Stimulated activated memory B cell treated with anti-CD40 and anti-IgM and Interleukin-4, amounts not matched to agents 10 μg/mL and 1 μg/mL and 100 μg/mL, for 72 hours (primary cell): ENCODE measurements around the gene EVC.

ENCODE experiments used
- ATAC-seq: fragments of 150-1000 bp; cut with Tn5 transposase; 2 replicates; pipeline ENCODE4 v1.10.0; 2021
- H3K27ac Mint-ChIP-seq: one replicate; pipeline ENCODE4 v1.8.0; 2022; ENCODE audit warnings: mild to moderate bottlenecking, mixed read lengths
- H3K27me3 Mint-ChIP-seq: one replicate; pipeline ENCODE4 v1.8.0; 2022; ENCODE audit warnings: mixed read lengths
- H3K36me3 Mint-ChIP-seq: one replicate; pipeline ENCODE4 v1.8.0; 2022; ENCODE audit warnings: mixed read lengths
- H3K4me1 Mint-ChIP-seq: one replicate; pipeline ENCODE4 v1.8.0; 2022; ENCODE audit warnings: mixed read lengths
- H3K4me3 Mint-ChIP-seq: one replicate; pipeline ENCODE4 v1.8.0; 2022; ENCODE audit warnings: mild to moderate bottlenecking, moderate library complexity, mixed read lengths
- H3K9me3 Mint-ChIP-seq: one replicate; pipeline ENCODE4 v1.8.0; 2022; ENCODE audit warnings: mixed read lengths

The EVC gene

DNA sequence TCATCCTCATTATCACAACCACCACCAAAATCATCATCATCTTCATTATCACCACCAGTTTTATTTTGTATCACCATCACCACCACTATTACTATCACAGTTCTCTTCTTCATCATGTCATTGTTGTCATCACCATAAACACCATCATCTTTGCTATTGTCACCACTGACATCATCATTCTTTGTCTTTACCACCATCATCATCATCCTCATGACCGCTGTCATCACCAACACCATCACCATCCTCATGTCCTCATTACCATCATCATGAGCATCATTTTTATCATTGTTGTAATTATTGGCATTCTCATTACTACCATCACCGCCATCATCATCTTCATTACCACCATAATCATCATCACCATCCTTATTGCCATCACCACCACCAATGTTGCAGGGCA lies 31.4 kb downstream of the EVC start:
- H3K27ac Mint-ChIP-seq, result no peak overlapping the region

DNA sequence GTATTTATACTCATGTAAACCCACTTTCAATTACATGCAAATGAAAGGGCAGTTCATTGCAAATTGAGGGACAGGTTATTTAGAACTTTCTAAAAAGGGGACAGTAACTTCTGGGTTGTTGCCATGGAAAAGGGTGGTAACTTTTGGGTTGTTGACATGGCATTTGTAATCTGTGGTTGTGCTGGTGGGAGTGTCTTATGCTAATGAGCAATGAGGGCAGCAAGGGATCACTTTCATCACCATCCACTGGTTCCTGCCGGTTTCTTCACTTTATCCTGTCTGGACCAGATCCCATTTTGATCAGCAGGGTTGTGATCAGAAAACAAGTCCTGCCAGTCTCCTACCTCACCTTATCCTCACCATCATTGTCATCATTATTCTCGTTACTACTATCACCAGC lies 32.0 kb downstream of the EVC start:
- H3K9me3 Mint-ChIP-seq, result peaks cover 3% of the 10 kb centered on the region
- no peak overlapping the region for H3K27ac Mint-ChIP-seq
- H3K4me3 Mint-ChIP-seq, result no peak overlapping the region
- no peak for ATAC-seq
- H3K36me3 Mint-ChIP-seq, result no peaks in the 10 kb centered on the region
- no peaks in the 10 kb centered on the region for H3K27me3 Mint-ChIP-seq
- no peaks in the 10 kb centered on the region for H3K4me1 Mint-ChIP-seq

More for the DNA sequence above, 31.4 kb downstream of the EVC start:
- Mint-ChIP-seq H3K27me3 (no peaks in the 10 kb centered on the region), H3K36me3 (no peaks in the 10 kb centered on the region), H3K4me3 (no peak overlapping the region), H3K9me3 (peaks cover 3% of the 10 kb centered on the region), H3K4me1 (no peaks in the 10 kb centered on the region)
- no peak for ATAC-seq

DNA sequence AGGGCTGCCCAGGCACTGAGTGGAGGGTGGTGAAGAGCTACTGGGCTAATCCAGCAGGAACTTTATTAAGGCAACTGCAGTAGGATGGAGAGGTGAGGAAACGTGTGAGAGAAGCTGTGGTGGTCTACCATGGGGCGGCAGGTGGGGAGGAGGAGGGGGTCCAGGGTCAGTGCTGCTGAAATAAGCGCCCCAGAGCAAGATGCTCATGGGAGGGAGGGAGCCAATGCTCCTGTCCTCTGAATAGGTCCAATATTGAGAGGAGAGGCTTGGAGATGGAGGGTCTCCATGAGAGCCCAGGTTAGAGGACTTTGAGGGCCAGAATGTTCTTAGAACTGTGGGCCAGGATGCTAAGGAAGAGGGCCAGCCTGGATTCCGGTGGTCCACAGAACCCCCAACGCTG lies 35.2 kb downstream of the EVC start:
- H3K4me3 Mint-ChIP-seq, result no peak overlapping the region
- H3K36me3 Mint-ChIP-seq, result no peaks in the 10 kb centered on the region
- no peak for ATAC-seq
- no peaks in the 10 kb centered on the region for H3K4me1 Mint-ChIP-seq
- no peaks in the 10 kb centered on the region for H3K27me3 Mint-ChIP-seq
- no peak overlapping the region for H3K27ac Mint-ChIP-seq
- H3K9me3 Mint-ChIP-seq, result peaks cover 8% of the 10 kb centered on the region

DNA sequence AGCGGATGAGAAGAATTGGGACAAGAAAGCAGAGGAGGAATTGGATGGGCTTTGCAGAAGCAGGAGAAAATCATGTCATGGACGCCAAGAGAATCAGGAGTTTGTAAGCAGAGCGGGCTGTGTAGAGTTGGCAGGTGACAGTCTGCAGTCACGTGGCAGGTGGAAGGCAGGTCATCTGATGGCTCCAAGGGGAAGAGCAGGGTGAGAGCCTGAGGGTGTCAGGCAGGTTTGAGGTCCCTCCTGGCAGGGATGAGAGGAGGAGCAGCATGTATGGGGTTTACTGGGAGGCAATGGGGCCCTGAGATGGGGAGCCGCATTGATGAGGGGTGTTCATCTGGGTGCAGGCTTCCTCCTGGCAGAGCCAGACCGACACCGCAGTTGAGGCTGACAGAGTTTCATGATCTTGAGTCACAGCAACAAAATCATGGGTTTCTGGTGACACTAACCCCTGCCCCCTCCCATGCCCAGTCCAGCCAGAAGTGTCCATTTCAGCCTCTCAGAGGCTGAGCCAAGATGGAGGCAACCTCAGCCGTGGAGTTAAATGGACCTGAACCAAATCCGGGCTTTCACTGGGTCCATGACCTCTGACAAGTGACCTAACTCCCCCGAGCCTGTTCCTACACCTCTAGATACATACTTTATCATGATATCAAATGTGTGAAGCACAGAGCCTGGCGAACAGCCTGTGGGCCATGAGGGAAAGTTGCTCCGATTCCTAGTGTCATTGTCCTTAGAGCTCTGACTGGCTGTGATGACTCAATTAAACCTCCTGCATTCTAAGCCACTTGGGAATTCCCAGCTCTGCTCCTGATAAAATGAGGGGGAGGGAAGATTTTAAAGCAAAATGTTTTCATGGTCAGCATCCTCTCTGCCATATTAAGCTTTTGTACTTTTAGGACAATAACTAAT lies 36.1 kb downstream of the EVC start:
- no peak overlapping the region for H3K4me3 Mint-ChIP-seq
- no peaks in the 10 kb centered on the region for H3K4me1 Mint-ChIP-seq
- peaks cover 8% of the 10 kb centered on the region for H3K9me3 Mint-ChIP-seq
- no peaks in the 10 kb centered on the region for H3K36me3 Mint-ChIP-seq
- ATAC-seq, result no peak
- H3K27me3 Mint-ChIP-seq, result no peaks in the 10 kb centered on the region
- H3K27ac Mint-ChIP-seq, result no peak overlapping the region

DNA sequence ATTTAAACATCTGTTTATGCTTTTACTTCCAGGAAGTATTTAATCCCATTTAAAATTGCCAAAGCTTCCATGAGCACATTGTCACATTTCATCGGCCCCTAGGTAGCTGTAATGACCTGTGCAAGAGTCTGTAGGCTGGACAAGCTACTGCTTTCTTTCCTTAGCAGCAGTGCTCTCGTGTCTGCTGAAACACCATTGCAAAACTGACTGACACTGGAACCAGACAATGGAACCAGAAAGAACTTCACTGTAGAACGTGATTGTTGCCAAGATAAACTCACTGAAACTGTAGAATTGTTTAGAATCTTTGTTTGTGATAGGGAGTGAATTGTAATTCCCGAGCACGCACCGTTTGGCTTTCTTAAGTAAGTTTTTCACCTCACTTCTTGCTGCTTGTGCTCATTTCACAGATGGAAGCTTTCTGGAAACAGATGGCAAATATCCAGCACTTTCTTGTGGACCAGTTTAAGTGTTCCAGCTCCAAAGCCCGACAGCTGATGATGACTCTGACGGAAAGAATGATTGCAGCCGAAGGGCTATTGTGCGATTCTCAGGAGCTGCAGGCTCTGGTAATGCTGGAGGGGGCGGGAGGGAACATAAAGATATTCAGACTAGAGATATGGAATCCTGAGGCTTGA lies 36.9 kb downstream of the EVC start:
- ATAC-seq, result no peak
- Mint-ChIP-seq H3K36me3 (no peaks in the 10 kb centered on the region), H3K4me1 (no peaks in the 10 kb centered on the region), H3K9me3 (peaks cover 8% of the 10 kb centered on the region), H3K27me3 (no peaks in the 10 kb centered on the region), H3K4me3 (no peak overlapping the region), H3K27ac (no peak overlapping the region)

DNA sequence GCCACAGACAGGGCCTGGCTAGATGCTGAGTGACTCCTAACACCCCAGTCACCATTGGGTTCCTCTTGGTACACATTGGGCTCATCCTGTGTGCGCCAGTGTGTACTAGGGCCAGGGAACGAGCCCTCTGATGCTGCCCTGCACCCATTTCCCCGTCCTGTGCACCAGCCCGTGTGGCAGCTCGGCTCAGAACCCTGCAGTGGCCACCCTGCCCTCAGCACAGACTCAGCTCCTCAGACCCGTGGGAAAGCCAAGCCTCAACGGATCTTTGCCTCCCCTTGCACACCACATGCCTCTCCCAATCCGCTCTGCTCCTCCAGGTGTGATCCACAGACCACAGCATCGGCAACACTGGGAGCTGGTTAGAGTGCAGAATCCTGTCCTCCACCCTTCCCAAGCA lies 38.6 kb downstream of the EVC start:
- no peaks in the 10 kb centered on the region for H3K27me3 Mint-ChIP-seq
- no peak overlapping the region for H3K4me3 Mint-ChIP-seq
- no peaks in the 10 kb centered on the region for H3K36me3 Mint-ChIP-seq
- peaks cover 8% of the 10 kb centered on the region for H3K9me3 Mint-ChIP-seq
- ATAC-seq, result no peak
- no peaks in the 10 kb centered on the region for H3K4me1 Mint-ChIP-seq
- no peak overlapping the region for H3K27ac Mint-ChIP-seq

DNA sequence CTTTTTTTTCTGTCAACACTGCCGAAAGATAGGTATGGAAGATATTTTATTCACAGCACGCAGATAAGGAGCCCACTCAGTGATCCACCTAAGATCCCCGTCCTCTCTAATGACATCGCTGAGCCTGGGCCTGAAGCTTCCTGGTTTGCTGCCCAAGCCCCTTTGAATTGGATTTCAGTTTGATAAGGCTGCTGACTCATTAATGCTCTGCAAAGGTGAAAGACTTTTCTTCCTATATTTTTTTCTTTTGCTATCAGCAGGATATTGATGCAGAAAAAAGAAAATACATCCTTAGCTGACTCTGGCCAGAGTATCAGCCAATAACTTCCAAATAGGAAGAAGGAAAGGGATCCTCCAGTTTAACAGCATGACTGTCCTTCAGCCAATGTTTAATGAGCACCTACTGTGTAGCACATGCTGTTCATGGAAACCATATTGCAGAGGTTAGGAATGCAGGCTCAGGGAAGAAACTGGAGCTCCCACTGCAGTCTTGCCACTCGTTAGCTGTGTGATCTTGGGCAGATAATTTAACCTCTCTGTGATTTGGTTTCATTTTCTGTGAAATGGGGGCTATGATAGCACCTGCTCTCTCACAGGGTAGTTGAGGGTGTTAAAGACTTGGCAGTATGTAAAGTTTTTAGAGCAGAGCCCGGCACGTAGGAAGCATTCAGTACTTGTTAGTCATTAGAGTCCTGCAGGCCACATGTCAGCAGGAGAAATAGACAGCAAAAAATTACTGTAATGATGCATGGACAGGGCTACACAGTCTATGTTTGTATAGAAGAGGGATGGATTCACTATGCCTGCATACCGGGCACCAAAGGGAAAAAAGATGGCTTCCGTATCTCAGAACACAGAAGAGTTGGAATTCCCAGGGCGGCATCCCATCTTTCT lies 39.3 kb downstream of the EVC start:
- no peak for ATAC-seq
- H3K27me3 Mint-ChIP-seq, result no peaks in the 10 kb centered on the region
- no peak overlapping the region for H3K27ac Mint-ChIP-seq
- H3K9me3 Mint-ChIP-seq, result peaks cover 8% of the 10 kb centered on the region
- no peaks in the 10 kb centered on the region for H3K4me1 Mint-ChIP-seq
- no peak overlapping the region for H3K4me3 Mint-ChIP-seq
- no peaks in the 10 kb centered on the region for H3K36me3 Mint-ChIP-seq

DNA sequence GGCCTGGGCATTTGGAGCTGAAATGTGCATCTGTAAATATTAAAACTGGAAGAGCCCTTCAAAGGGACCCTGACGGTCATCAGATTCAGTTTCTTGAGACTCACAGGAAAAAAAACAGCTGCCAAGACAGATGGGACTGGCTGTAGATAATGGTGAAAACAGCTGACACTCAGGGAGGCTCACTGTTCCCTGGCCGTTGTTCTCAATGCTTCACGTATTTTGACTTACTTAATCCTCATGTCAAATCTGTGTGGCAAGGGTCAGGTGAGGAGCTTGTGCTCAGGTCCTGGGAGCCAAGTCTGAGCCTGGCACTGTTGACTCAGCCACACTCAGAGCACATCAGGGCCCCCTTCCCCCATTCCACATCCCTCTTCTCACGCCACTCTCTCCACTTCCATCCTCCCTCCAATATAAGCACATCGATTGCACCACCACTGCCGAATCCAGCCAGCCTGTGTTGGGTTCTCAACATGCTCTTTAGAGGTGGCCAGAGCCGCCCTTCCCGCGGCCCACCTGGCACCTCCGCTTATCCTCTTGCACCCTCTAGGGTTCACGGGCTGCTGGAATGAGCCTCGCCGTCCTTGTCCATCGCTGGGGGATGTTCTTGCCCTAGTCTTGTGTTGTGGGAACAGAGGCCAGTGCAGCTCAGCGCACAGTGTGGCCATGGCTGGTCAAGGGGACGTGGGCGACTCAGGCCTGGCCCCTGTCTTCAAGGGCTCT lies 40.1 kb downstream of the EVC start:
- Mint-ChIP-seq H3K4me3 (no peak overlapping the region), H3K27me3 (no peaks in the 10 kb centered on the region), H3K27ac (no peak overlapping the region), H3K36me3 (no peaks in the 10 kb centered on the region), H3K4me1 (no peaks in the 10 kb centered on the region), H3K9me3 (peaks cover 8% of the 10 kb centered on the region)
- no peak for ATAC-seq

DNA sequence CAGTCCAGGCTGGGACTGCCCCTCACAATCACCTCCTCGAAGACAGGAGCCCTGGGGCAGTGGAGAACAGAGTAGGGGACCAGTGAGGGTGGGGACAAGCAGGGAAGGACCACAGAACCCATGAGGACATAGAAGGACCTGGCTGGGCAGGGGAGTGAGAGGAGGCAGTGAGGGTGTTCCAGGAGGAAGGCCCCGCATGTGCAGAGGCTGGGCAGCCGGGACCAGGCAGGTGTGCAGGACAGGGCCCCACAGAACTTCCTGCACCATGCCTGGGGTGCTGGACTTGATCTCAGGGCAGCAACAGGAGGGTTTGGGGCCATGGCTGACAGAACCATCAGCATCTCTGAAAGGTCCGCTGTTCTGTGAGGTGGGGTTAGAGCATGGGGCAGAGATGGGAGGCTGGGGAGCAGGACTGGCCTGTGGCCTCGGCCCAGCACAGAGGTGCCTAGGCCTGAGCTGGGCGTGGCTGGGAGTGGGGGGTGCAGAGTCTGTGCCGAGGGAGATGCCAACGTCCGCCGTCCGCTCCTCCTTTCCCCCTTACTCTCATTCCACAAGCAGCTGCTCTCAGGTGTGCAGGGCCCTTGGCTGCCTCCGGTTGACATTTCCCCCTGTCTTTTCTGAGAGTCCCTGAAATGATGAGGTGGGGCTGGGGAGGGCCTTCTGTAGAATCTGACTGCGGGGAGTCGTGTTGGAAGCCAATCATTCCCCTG lies 40.8 kb downstream of the EVC start:
- peaks cover 5% of the 10 kb centered on the region for H3K9me3 Mint-ChIP-seq
- H3K36me3 Mint-ChIP-seq, result no peaks in the 10 kb centered on the region
- ATAC-seq, result no peak
- H3K4me3 Mint-ChIP-seq, result no peak overlapping the region
- H3K4me1 Mint-ChIP-seq, result no peaks in the 10 kb centered on the region
- H3K27me3 Mint-ChIP-seq, result no peaks in the 10 kb centered on the region
- no peak overlapping the region for H3K27ac Mint-ChIP-seq

DNA sequence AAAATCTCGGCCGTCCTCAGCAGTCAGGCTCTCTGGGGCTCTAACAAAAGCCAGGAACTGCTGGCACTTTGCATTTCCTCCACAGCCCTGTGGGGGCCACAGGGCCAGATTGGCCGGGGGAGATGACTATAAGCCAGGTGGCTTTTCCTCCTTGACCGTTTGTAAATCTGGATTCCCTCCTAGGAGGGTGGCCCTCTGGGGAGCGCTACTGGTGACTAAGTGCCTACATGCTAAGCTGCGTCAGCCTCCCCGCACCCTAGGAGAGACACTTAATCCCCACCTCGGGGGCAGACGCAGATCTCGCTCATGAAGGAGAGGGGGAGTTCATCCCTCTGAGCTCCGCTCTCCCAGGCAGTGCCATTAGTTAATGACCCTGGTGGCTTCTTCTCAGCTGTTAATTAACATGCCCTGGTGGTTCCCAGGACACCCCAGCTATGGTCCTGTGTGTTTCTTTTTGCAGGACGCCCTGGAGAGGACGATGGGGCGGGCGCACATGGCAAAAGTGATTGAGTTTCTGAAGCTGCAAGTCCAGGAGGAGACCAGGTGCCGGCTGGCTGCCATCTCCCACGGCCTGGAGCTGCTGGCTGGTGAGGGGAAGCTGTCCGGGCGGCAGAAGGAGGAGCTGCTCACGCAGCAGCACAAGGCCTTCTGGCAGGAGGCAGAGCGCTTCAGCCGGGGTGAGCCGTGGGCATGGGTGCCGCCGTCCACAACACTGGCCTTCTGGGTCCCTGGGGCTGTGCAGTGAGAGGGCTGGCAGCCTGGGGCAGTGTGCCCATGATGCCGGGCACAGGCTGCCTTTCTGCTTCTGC lies 41.6 kb downstream of the EVC start:
- no peaks in the 10 kb centered on the region for H3K27me3 Mint-ChIP-seq
- H3K4me1 Mint-ChIP-seq, result no peaks in the 10 kb centered on the region
- no peak for ATAC-seq
- H3K36me3 Mint-ChIP-seq, result no peaks in the 10 kb centered on the region
- H3K4me3 Mint-ChIP-seq, result no peak overlapping the region
- no peak overlapping the region for H3K27ac Mint-ChIP-seq
- H3K9me3 Mint-ChIP-seq, result peaks cover 5% of the 10 kb centered on the region

DNA sequence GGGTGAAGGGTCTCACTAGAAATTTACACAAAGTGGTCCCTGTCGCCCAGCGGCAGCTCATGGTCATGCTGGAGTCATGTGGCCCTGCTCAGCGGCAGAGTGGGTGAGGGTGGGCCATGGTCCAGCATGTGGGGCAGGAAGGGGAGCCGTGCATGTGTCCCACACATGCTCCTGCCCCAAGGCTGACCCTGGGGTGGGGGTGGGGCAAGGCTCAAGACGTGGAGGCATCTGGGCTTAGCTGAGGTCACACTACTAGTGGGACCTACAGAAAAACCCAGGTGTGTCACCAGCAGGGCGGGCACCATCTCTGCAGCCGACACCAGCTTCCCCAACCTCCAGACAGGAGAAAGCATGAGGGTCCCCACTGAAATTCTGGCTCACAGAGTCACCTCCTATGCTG lies 42.4 kb downstream of the EVC start:
- no peak for ATAC-seq
- Mint-ChIP-seq H3K9me3 (peaks cover 4% of the 10 kb centered on the region), H3K27me3 (no peaks in the 10 kb centered on the region), H3K27ac (no peak overlapping the region), H3K4me3 (no peak overlapping the region), H3K36me3 (no peaks in the 10 kb centered on the region), H3K4me1 (no peaks in the 10 kb centered on the region)

DNA sequence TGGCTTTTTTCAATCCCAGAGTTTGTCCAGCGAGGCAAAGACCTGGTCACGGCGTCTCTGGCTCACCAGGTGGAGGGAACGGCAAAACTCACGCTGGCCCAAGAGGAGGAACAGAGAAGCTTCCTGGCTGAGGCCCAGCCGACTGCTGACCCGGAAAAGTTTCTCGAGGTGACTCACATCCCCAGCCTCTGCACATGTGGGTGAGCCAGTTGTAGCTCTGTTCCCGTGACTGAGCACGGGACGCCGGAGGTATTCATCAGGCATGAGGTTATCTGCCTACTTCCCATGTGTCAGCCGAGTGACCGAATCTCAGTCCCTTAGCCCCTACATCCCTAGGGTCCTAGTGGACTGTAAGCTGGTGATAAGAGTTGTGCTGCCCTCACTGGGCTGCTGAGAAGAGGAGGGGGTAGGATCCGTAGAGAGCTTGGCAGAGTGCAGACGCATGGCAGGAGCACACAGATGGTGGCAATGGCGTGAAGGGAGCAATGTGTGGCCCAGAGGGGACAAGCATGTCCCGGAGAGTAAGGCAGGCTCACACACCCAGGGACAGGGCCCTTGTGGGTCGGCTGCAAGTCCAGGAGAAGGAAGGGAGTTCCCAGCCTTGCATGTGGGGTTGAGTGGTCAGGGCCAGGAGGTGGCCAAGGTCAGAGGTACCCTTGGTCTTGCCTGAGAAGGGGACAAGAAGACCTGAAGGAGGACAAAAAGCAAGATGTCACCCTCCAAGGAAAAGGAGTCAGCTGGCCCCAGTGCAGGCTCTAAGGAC lies 42.9 kb downstream of the EVC start:
- ATAC-seq, result no peak
- no peak overlapping the region for H3K4me3 Mint-ChIP-seq

DNA sequence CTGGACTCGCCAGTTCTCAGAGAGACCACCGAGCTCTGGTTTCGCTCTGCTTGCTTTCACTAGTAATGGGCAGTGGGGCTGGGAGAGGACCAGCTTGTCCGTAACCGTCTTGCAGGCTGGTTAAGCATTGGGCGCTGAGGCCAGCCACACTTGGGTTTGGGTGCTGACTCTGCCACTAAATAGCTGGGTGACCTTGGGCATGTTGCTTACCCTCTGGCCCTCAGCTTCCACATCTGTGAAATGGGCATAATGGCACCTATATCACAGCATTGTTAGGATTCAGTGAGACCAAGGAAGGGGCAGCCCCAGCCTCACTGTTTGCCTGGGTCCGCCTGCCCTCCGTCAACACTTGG lies 43.5 kb downstream of the EVC start:
- ATAC-seq, result no peak
- H3K9me3 Mint-ChIP-seq, result no peaks in the 10 kb centered on the region
- no peak overlapping the region for H3K4me3 Mint-ChIP-seq
- H3K27me3 Mint-ChIP-seq, result no peaks in the 10 kb centered on the region
- H3K27ac Mint-ChIP-seq, result no peak overlapping the region
- H3K4me1 Mint-ChIP-seq, result no peaks in the 10 kb centered on the region
- H3K36me3 Mint-ChIP-seq, result no peaks in the 10 kb centered on the region

More for the DNA sequence above, 42.9 kb downstream of the EVC start:
- no peaks in the 10 kb centered on the region for H3K27me3 Mint-ChIP-seq
- no peaks in the 10 kb centered on the region for H3K9me3 Mint-ChIP-seq
- no peaks in the 10 kb centered on the region for H3K36me3 Mint-ChIP-seq
- H3K4me1 Mint-ChIP-seq, result no peaks in the 10 kb centered on the region
- no peak overlapping the region for H3K27ac Mint-ChIP-seq
